ENCODE measurements around the gene TAF4.
A peak's percentile ranks its signal among the peaks of the same experiment; 100 is the strongest.
"Not testable (repeated sequence)": the region's sequence is repeated elsewhere in the genome, so short reads cannot be mapped to it uniquely, and the experiment has no call there.

Gene TAF4, protein sequence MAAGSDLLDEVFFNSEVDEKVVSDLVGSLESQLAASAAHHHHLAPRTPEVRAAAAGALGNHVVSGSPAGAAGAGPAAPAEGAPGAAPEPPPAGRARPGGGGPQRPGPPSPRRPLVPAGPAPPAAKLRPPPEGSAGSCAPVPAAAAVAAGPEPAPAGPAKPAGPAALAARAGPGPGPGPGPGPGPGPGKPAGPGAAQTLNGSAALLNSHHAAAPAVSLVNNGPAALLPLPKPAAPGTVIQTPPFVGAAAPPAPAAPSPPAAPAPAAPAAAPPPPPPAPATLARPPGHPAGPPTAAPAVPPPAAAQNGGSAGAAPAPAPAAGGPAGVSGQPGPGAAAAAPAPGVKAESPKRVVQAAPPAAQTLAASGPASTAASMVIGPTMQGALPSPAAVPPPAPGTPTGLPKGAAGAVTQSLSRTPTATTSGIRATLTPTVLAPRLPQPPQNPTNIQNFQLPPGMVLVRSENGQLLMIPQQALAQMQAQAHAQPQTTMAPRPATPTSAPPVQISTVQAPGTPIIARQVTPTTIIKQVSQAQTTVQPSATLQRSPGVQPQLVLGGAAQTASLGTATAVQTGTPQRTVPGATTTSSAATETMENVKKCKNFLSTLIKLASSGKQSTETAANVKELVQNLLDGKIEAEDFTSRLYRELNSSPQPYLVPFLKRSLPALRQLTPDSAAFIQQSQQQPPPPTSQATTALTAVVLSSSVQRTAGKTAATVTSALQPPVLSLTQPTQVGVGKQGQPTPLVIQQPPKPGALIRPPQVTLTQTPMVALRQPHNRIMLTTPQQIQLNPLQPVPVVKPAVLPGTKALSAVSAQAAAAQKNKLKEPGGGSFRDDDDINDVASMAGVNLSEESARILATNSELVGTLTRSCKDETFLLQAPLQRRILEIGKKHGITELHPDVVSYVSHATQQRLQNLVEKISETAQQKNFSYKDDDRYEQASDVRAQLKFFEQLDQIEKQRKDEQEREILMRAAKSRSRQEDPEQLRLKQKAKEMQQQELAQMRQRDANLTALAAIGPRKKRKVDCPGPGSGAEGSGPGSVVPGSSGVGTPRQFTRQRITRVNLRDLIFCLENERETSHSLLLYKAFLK

DNA sequence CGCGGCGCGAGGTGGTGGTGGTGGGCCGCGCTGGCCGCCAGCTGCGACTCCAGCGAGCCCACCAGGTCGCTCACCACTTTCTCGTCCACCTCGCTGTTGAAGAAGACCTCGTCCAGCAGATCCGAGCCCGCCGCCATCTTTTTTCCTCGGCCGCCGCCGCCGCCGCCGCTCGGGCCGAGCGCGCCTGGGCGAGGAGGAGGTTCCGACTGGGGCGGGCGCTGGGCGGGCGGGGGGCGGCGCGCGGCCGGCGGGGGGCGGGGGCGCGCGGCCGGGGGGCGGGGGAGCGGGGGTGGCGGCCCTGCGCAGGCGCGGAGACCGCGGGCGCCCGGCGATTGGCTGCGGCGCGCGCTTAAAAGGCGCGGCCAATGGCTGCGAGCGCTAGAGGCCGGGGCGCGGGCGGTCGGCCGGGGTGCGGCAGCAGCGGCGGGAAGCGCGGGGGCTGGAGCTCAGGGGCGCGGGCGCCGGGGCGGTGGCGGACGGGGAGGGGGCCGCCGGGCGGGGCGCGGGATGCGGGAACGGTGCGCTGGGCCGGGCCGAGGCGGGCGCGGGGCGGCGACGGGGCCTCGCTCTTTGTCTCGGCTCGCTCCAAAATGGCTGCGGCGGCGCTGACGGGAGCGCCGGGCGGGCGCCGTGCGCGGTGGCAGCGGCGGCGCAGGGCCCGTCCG lies at the start of gene TAF4:
TAF4 (minus strand) TSS at position 208 of the 665 bp plus-strand sequence; CDS start at position 137, 71 bp downstream.
- DNase-seq (ENCODE audit: extremely low read depth in 1 of 2, low read depth in 1 of 2) = peak; percentile 30 to 55

DNA sequence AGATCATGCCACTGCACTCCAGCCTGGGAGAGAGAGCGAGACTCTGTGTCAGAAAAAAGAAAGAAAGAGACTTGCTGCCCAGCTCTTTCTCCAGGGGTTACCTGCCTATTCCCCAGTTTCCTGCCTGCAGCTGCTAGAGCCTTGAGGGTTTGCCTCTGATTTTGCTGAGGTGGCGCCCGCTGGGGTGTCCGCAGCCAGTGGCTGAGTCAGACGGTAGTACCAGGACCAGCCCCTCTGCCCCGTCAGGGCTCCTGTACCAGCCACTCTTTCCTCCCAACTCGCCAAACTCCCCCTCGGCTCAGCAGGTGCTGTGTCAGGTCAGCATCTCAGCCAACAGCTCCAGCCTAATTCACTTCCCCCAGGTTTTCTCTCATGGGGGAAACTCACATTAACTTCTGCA lies 49.2 kb upstream of the TAF4 start:
- no peak for DNase-seq (ENCODE audit: extremely low read depth in 1 of 2, low read depth in 1 of 2)

DNA sequence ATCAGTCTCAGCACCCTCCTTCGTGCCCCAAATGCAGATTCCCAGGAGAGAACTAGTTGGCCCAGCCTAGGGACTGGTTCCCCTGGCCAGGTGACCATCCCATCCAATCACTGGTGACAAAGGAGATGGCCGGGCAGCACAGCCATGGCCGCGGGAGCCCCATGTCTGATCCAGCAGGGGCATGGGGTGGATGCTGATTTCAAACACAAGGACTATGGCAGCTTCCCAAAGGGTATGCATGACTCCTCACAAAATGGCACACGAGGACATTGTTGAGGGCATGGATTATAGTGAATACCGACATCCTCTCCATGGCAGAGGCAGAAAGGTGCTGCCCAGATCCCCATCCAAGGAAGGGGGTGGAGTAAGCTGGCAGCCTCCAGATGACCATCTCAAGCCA lies 46.7 kb upstream of the TAF4 start:
- DNase-seq (ENCODE audit: extremely low read depth in 1 of 2, low read depth in 1 of 2) = no peak

DNA sequence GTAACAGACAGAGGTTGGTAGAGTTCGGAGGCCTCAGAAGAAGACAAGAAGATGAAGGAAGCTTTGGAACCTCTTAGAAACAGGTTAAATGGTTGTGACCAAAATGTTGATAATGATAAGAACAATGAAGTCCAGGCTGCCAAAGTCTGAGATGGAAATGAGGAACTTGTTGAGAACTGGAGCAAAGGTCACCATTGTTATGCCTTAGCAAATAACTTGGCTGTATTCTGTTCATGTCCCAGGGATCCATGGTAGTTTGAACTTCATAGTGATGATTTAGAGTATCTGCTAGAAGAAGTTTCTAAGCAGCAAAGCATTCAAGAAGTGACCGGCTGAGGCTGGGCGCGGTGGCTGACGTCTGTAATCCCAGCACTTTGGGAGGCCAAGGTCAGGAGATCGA lies 45.5 kb upstream of the TAF4 start:
- DNase-seq (ENCODE audit: extremely low read depth in 1 of 2, low read depth in 1 of 2) = no peak

DNA sequence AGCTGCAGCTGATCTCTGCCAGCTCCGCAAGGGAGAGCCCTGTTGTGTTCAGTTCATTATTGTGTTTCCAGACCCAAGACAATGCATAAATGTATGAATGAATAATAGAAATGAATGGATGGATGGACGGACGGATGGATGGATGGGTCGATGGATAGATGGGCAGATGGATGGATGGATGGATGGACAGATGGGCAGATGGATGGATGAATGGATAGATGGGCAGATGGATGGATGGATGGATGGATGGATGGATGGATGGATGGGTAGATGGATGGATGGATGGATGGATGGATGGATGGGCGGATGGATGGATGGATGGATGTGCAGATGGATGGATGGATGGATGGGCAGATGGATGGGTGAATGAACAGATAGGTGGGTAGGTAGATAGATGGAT lies 39.9 kb upstream of the TAF4 start:
- no peak for DNase-seq (ENCODE audit: extremely low read depth in 1 of 2, low read depth in 1 of 2)

DNA sequence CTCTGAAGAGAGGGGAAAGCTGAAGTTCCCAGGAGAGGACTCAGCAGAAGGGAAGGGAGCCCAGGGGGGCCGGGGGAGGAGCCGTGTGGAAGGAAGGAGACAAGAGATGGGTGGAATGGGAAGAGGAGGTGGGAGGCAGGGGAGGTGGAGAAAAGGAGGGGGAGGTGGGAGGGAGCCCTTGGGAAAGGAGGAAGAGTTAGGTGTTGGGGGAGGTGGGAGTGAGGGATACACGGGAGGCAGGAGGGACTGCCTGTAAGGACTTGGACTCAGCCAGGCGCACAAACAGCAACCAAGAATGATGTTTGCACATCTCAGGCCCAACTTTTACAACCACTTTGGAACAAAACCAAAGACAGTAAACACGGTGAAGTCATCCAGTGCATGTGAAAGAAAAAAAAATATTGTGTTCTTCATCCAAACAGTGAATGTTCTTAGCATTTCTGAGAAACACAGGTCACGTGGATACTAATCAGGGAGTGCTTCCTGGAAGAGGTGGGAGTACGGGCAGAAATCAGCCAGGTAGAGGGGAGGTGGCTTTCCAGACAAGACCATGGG lies 39.2 kb upstream of the TAF4 start:
- no peak for DNase-seq (ENCODE audit: extremely low read depth in 1 of 2, low read depth in 1 of 2)

DNA sequence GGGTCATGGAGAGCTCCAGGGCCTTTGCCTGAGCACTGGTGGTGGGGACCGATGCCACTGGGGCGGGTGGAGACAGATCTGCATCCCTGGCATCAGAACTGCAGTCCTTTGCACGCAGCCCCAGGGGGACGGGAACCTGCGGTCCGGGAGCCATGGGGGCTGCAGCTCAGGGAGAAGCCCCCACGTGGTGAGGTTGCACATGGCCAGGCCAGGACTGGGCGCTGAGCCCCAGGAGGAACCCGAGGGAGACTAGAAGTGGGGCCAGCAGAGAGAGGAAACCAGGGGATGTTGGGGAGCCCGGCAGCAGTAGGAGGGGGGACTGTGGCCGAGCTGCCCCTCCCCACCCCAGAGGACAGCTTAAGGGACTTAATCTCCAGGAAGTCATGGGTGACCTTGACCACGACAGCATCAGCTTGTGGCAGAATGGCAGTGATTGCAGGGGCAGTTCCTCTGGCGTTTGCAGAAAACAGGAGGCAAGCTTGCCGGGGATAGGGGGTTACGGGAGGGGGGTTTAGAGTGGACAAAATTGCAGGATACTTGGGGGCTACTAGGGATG lies 38.6 kb upstream of the TAF4 start:
- no peak for DNase-seq (ENCODE audit: extremely low read depth in 1 of 2, low read depth in 1 of 2)

DNA sequence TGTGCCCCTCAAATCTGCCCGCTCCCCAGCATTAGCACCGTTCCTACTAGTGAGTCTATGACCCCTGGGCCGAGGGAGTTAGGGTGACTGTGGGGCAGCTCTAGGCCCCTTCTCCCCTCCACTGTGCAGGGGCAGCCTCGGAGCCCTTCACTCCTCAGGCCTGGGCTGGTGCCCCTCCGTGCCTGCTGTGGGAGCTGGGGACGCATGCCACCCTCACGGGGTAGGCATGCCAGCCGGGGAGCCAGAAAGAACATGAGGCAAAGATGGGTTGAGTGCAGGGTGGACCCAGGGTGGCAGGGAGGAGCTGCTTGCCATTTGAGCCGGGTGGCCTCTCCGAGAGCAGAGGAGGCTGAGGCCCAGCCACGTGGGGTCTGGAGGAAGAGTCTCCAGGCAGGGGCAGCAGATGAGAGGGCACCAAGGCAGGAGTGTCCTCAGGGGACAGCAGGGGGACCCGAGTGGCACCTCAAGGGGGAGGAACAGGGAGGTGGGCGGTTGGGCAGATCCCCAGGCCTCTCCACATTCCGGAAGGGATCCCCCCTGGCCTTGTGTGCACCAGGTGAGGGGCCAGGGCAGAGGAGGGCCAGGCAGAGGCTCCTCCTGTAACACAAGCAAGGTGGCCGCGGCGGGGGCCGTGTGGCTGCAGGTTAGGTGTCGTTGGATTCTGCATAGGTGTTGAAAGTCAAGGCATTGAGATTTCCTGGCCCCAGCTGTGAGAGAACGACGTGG lies 38.0 kb upstream of the TAF4 start:
- no peak for DNase-seq (ENCODE audit: extremely low read depth in 1 of 2, low read depth in 1 of 2)

DNA sequence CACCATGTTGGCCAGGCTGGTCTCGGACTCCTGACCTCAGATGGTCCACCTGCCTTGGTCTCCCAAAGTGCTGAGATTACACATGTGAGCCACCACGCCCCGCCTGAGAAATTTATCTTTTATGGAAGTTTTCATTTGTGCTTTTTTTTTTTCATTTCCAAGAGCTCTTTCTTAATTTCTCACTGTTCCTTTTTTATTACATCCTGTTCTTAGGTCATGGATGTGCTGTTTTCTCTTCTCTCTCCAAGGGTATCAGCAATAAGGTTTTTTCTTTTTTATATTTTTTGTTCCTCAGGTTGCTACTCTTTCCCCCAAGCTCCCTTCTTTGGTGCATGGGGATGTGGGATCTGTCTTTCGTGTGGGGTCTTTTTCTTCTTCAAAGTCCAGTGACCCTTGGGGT lies 35.4 kb upstream of the TAF4 start:
- no peak for DNase-seq (ENCODE audit: extremely low read depth in 1 of 2, low read depth in 1 of 2)

DNA sequence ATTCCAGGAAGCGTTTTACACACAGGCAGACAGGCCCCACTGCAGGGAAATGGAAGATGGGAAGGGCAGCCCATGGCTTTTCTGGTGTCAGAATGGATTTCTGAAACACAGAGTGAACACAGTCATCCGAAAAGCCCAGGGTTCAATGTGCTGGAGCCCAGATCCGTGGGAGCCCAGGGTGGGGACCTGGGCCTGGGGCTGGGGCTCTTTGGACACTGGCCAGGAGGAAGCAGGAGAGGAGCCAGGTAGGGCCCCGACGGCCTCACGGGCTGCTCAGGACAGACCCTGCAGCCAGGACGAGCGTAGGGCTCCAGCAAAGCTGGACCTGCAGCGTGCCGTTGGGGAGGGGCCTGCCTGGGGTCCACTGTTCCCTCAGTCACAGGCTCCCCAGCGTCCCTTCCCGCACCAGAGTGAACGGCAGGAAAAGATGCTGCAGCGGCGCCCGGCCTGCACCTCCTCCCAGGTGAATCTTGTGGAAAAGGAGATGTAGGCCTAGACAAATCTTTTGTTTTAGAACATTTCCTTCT lies 32.3 kb upstream of the TAF4 start:
- no peak for DNase-seq (ENCODE audit: extremely low read depth in 1 of 2, low read depth in 1 of 2)

DNA sequence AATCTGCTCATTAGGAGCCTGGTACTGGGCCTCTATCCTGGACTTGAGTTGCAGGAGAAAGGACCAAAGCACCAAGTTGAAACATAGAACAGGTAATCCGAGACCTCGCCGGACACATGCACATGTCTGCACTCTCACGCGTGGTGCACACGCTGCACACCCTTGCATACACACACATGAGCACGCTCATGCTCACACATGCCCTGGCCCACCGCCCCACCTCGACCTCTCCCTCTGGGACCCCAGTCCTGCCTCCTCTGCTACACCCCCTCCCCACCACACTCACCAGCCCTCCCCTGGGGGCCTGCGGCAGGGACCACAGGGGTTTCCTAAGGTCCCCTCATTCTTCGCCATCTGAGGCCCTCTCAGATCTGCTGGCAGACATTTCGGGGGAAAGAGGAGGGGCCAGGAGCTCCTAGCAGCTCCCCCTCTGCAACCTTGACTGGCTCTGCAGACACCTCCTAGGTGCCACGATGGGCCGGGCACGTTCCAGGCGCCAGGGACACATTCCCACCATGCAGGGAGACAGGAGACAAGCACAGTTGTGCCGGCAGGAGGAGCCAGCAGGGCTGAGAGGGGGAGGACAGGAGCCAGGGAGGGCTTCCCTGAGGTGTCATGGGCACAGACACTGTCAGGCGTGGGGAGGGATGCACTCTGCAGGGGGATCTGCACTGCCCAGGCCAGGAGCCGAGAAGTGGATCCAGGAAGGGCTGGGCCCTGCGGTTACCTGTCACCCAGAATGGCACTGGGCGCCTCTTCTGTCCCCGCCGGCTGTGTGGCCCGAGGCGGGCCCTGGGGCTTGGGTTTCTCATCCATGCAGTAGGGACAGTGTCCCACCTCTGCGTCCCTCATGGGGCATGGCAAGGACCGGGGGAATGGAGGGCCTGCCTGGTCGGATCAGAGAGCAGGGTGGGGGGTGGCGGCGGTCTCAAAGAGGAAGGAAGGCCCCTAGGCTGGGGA lies 31.0 kb upstream of the TAF4 start:
- DNase-seq (ENCODE audit: extremely low read depth in 1 of 2, low read depth in 1 of 2) = no peak

DNA sequence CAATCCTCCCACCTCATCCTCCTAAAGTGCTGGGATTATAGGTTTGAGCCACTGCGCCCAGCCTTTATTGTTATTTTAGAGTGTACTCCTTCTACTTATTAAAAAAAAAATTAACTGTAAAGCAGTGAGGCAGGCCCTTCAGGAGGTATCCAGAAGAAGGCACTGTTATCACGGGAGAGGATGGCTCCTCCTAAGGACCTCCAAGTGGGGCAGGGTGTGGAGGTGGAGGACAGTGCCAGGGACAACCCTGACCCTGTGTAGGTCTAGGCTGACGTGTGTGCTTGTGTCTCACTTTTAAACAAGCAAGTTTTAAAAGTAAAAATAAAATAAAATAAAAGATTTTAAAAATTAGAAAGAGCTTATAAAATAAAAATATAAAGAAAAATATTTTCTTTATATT lies 23.7 kb upstream of the TAF4 start:
- no peak for DNase-seq (ENCODE audit: extremely low read depth in 1 of 2, low read depth in 1 of 2)

DNA sequence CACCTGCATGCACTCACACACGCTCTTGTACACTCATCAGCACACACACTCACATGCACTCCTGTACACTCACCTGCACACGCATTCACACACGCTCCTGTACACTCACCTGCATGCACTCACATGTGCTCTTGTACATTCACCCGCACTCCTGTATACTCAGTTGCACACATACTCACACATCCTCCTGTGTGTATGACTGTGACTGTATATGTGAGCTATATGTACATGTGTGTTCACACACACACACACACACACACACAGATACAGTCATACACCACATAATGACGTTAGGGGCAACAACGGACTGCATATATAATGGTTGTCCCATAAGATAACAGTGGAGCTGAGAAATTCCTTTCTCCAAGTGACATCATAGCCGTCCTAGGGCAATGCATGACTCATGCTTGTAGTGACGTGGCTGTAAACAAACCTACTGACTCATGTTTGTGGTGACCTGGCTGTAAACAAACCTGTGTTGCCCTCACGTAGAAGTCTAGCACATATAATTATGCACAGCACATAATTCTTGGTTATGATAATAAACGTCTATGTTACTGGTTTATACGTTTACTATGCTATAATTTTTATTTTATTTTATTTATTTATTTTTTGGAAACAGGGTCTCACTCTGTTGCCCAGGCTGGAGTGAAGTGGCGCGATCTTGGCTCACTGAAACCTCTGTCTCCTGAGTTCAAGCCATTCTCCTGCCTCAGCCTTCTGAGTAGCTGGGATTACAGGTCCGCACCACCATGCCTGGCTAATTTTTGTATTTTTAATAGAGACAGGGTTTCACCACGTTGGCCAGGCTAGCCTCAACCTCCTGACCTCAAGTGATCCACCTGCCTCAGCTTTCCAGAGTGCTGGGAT lies 22.8 kb upstream of the TAF4 start:
- no peak for DNase-seq (ENCODE audit: extremely low read depth in 1 of 2, low read depth in 1 of 2)

DNA sequence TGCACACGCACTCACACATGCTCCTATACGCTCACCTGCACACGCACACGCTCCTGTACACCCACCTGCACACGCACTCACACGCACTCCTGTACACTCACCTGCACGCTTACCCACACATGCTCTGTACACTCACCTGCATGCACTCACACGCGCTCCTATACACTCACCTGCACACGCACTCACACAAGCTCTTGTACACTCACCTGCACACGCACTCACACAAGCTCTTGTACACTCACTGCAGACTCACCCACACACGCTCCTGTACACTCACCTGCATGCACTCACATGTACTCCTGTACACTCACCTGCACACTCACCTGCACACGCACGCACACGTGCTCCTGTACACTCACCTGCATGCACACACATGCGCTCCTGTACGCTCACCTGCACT lies 22.0 kb upstream of the TAF4 start:
- DNase-seq (ENCODE audit: extremely low read depth in 1 of 2, low read depth in 1 of 2) = no peak

DNA sequence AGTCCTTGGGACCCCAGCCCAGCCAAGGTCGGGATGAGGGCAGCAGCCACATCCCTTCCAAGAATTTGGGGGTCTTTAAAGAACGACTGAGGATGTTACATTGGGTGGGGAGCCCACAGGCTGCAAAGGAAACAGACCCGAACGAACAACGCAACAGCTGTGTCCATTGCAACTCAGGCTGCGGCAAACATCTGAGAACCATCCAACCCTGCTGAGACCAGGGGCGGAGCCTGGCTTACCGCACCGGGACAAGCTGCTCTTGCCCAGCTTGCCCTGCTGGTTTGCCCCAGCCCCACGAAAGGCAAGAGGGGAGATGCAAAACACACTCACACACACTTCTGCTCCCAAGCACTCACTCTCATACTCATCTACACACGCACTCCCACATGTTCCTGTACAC lies 21.5 kb upstream of the TAF4 start:
- no peak for DNase-seq (ENCODE audit: extremely low read depth in 1 of 2, low read depth in 1 of 2)

DNA sequence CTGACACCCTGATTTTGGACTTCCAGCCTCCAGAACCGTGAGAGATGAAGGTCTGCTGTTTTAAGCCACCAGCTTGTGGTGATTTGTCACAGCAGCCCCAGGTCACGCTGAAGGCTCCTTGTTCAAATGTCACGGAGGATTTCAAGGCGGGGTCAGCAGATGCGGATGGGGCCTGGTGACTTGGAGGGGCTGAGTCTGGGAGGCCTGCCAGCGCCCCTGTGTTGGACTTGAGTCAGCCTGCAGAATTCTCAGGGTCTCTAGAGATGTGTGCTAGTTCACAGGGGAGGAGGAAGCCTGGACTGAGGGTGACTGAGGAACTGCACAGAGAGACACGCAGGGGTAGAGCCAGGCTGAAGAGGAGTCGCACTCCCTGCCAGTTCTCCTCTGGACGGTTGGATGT lies 19.5 kb upstream of the TAF4 start:
- DNase-seq (ENCODE audit: extremely low read depth in 1 of 2, low read depth in 1 of 2) = no peak

DNA sequence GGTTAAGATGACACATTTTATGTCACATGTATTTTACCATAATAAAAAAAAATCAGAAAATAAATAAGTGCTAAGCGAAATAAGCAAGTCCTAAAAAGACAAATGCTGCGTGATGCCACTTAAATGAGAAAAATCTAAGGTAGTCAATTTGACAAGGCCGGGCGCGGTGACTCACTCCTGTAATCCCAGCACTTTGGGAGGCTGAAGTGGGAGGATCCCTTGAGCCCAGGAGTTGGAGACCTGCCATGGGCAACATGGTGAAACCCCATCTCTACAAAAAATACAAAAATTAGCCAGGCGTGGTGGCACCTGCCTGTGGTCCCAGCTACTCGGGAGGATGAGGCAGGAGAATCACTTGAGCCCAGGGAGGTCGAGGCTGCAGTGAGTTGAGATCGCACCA lies 18.5 kb upstream of the TAF4 start:
- not testable (repeated sequence) for DNase-seq (ENCODE audit: extremely low read depth in 1 of 2, low read depth in 1 of 2)

DNA sequence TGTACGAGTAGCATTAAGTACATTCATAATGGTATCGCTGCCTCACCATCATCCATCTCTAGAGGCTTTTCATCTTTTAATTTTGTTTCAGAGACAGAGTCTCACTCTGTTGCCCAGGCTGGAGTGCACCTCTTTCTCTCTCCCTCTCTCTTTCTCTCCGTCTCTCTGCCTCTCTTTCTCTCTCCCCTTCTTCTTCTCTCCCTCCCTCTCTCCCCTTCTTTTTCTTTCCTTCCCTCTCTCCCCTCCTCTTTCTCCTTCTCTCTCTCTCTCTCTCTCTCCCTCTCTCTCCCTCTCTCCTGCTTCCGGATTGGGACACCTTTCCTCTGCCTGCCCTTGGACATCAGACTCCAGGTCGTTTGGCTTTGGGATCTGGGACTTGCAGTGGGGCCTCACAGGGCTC lies 17.6 kb upstream of the TAF4 start:
- DNase-seq (ENCODE audit: extremely low read depth in 1 of 2, low read depth in 1 of 2) = no peak
